HepG2 (cell line): ENCODE measurements around the gene CHCHD1. TPM values are rescaled to one million over a fixed set of nuclear protein-coding genes. Genes with fewer than 3 reads are reported as not detected.

Experiments
- ATF2 ChIP-seq: sonication (generic); formaldehyde crosslinking; IDR thresholded peaks from 2 replicates; pipeline ENCODE4 v1.4.0; 2020; ENCODE audit warnings: missing genetic modification reagents
- EP300 ChIP-seq, 3 experiments: sonication (generic) in 1 of 3; formaldehyde crosslinking in 1 of 3; IDR thresholded peaks; 2 replicates each; pipeline versions ENCODE4 v1.5.1 to v1.6.1; 2011 to 2020; ENCODE audit warnings: low read depth in 2 of 3, low read length in 2 of 3, borderline replicate concordance in 1 of 3, improper control_type of control experiment in 1 of 3, mild to moderate bottlenecking in 1 of 3, missing genetic modification reagents in 1 of 3, moderate library complexity in 1 of 3
- FOXA1 ChIP-seq, 2 experiments: fragments of 450-650 bp in 1 of 2; sonication (generic) in 1 of 2; formaldehyde crosslinking in 1 of 2; IDR thresholded peaks; 2 replicates each; pipeline versions ENCODE4 v1.4.0 to v1.6.1; 2016 to 2020; ENCODE audit warnings: missing genetic modification reagents in 1 of 2
- HDAC6 ChIP-seq: fragments of 200-600 bp; sonication (generic); IDR thresholded peaks from 2 replicates; pipeline ENCODE4 v1.7.0; 2017; ENCODE audit warnings: mild to moderate bottlenecking, antibody characterized with exemption, low read length, low read depth
- MTF1 ChIP-seq: sonication (generic); formaldehyde crosslinking; IDR thresholded peaks from 2 replicates; pipeline ENCODE4 v1.5.0; 2020; ENCODE audit warnings: missing genetic modification reagents
- PRDM10 ChIP-seq: sonication (generic); formaldehyde crosslinking; IDR thresholded peaks from 2 replicates; pipeline ENCODE4 v1.4.0; 2020; ENCODE audit warnings: low read depth, missing genetic modification reagents
- SAFB2 ChIP-seq: sonication (generic); formaldehyde crosslinking; IDR thresholded peaks from 2 replicates; pipeline ENCODE4 v1.5.1; 2020; ENCODE audit warnings: missing genetic modification reagents, low read depth, mild to moderate bottlenecking, borderline replicate concordance
- SNAPC5 ChIP-seq: sonication (generic); formaldehyde crosslinking; IDR thresholded peaks from 2 replicates; pipeline ENCODE4 v1.8.1; 2023; ENCODE audit warnings: mild to moderate bottlenecking, missing genetic modification reagents, borderline replicate concordance
- TFDP2 ChIP-seq: sonication (generic); formaldehyde crosslinking; IDR thresholded peaks from 2 replicates; pipeline ENCODE4 v1.4.0; 2020; ENCODE audit warnings: missing genetic modification reagents
- ZFP90 ChIP-seq: sonication (generic); formaldehyde crosslinking; IDR thresholded peaks from 2 replicates; pipeline ENCODE4 v1.8.0; 2022; ENCODE audit warnings: missing genetic modification reagents, mild to moderate bottlenecking, inconsistent platforms, borderline replicate concordance
- ZKSCAN8 ChIP-seq: IDR thresholded peaks from 2 replicates; pipeline ENCODE4 v1.6.1; 2016; ENCODE audit warnings: borderline replicate concordance, missing genetic modification reagents, missing compliant biosample characterization
- ZNF136 ChIP-seq: sonication (generic); formaldehyde crosslinking; IDR thresholded peaks from 2 replicates; pipeline ENCODE4 v1.8.1; 2022; ENCODE audit warnings: low read depth, mild to moderate bottlenecking, moderate library complexity, missing genetic modification reagents
- ZNF563 ChIP-seq: sonication (generic); formaldehyde crosslinking; IDR thresholded peaks from 2 replicates; pipeline ENCODE4 v1.8.0; 2022; ENCODE audit warnings: mild to moderate bottlenecking, moderate library complexity, missing genetic modification reagents
- ZNF609 ChIP-seq: sonication (generic); formaldehyde crosslinking; IDR thresholded peaks from 2 replicates; pipeline ENCODE4 v1.4.0; 2020; ENCODE audit warnings: mild to moderate bottlenecking, missing genetic modification reagents, borderline replicate concordance
- ZSCAN9 ChIP-seq: IDR thresholded peaks from 2 replicates; pipeline ENCODE4 v1.6.1; 2016; ENCODE audit warnings: borderline replicate concordance
- polyA plus RNA-seq, 8 experiments: library from polyadenylated mRNA; depleted of rRNA in 3 of 8; stranded (reverse) in 7 of 8; unstranded in 1 of 8; fragments of >200 nt; fragmentation: Illumina TruSeq in 4 of 8; extraction: Trizol in 4 of 8; gene quantifications; 2 replicates each; pipeline versions ENCODE4 v1.2.1 to v1.2.3, GENCODE V29; 2011 to 2016; ENCODE audit warnings: low read depth in 4 of 8, missing spikeins in 1 of 8, mixed read lengths in 1 of 8; ENCODE audit not compliant: insufficient read depth in 1 of 8
- total RNA-seq, 5 experiments: library from RNA; depleted of rRNA; stranded (reverse); fragments of >200 nt; fragmentation: Illumina TruSeq; extraction: Trizol; gene quantifications; 2 replicates each; pipeline ENCODE4 v1.2.3, GENCODE V29; 2016; ENCODE audit warnings: low read depth in 1 of 5

The CHCHD1 gene
- total and polyA plus RNA-seq, 2 of the 13 experiments (the other 11 are each of a cell fraction or from before 2014, with no cell fraction given) = 36.9 to 71.2 TPM

- TF ChIP-seq ZNF609 (CRISPR knock-in tag) = no peak
- TF ChIP-seq EP300 (IDR thresholded peaks at IDR 0.05; ENCODE audit: low read depth in 2 of 2, low read length in 2 of 2) = no peak
- TF ChIP-seq EP300 (CRISPR knock-in tag; IDR thresholded peaks at IDR 0.05; ENCODE audit: borderline replicate concordance) = no peak
- TF ChIP-seq ATF2 (CRISPR knock-in tag) = 0 out of 2 replicates have a peak, but pooled peaks have one; percentile 51
- peak; percentile 95 for TF ChIP-seq PRDM10
- peak; percentile 84 for TF ChIP-seq TFDP2 (CRISPR knock-in tag)
- peak; percentile 42; the same call in 1 of the 2 replicates for TF ChIP-seq ZSCAN9 (CRISPR knock-in tag)
- no peak for TF ChIP-seq HDAC6
- TF ChIP-seq ZKSCAN8 (CRISPR knock-in tag) = no peak
- TF ChIP-seq SNAPC5 (CRISPR knock-in tag) = no peak
- TF ChIP-seq MTF1 (CRISPR knock-in tag) = no peak
- TF ChIP-seq FOXA1 (IDR thresholded peaks at IDR 0.05) = no peak
- TF ChIP-seq FOXA1 (CRISPR knock-in tag; IDR thresholded peaks at IDR 0.05) = no peak
- TF ChIP-seq ZFP90 = no peak
- TF ChIP-seq ZNF563 (CRISPR knock-in tag) = no peak
- TF ChIP-seq ZNF136 (CRISPR knock-in tag) = peak; percentile 42; the same call in 1 of the 2 replicates
- no peak for TF ChIP-seq SAFB2 (CRISPR knock-in tag)
These were observed at the start of gene CHCHD1 (continued) for GRCh38 chr10:73781879-73782748.
